Keratinocyte (primary cell): Measurements from ENCODE around the gene MOK. TPM values are rescaled to one million over a fixed set of nuclear protein-coding genes. Genes with fewer than 3 reads are reported as not detected.

Source experiments
- DNase-seq: peaks from one replicate; pipeline ENCODE4 v3.0.0-alpha.2; 2011; ENCODE audit warnings: low read depth, missing footprints, low spot score
- FAIRE-seq: peaks from 2 replicates; lab custom pipeline; 2011; peaks lifted over from hg19 to GRCh38; lab: Jason Lieb, UNC
- H2AFZ ChIP-seq: 2 replicates; pipeline ENCODE4 v1.6.0; 2012; ENCODE audit warnings: low read length, control low read depth, inconsistent platforms; ENCODE audit not compliant: control insufficient read depth
- H3K27ac ChIP-seq: 2 replicates; pipeline ENCODE4 v1.5.1; 2011; ENCODE audit warnings: low read length; ENCODE audit not compliant: control insufficient read depth, insufficient read depth
- H3K27me3 ChIP-seq: 3 replicates; pipeline ENCODE4 v1.6.0; 2011; ENCODE audit warnings: low read length; ENCODE audit not compliant: control insufficient read depth, insufficient read depth; ENCODE audit errors: extremely low read depth
- H3K36me3 ChIP-seq, 2 experiments: 2 replicates in 1 of 2; 3 replicates in 1 of 2; pipeline ENCODE4 v1.5.1; 2011; ENCODE audit warnings: low read length in 2 of 2, mild to moderate bottlenecking in 1 of 2; ENCODE audit not compliant: control insufficient read depth in 2 of 2, insufficient read depth in 2 of 2; ENCODE audit errors: extremely low read depth in 1 of 2
- H3K4me1 ChIP-seq: 3 replicates; pipeline ENCODE4 v1.5.1; 2011; ENCODE audit warnings: low read length; ENCODE audit not compliant: control insufficient read depth, insufficient read depth; ENCODE audit errors: extremely low read depth
- H3K4me2 ChIP-seq: 3 replicates; pipeline ENCODE4 v1.6.0; 2011; ENCODE audit warnings: low read depth, low read length; ENCODE audit not compliant: control insufficient read depth, insufficient read depth; ENCODE audit errors: extremely low read depth
- H3K4me3 ChIP-seq, 3 experiments: fragments of 200-600 bp in 1 of 3; sonication (generic) in 1 of 3; 2 replicates in 2 of 3; 3 replicates in 1 of 3; pipeline ENCODE4 v1.5.1; 2011 to 2016; ENCODE audit warnings: low read length in 3 of 3, mild to moderate bottlenecking in 3 of 3, control low read depth in 2 of 3, inconsistent platforms in 1 of 3, low read depth in 1 of 3, mixed read lengths in 1 of 3, mixed run types in 1 of 3, moderate library complexity in 1 of 3; ENCODE audit not compliant: control insufficient read depth in 2 of 3, insufficient read depth in 2 of 3; ENCODE audit errors: extremely low read depth in 1 of 3
- H3K79me2 ChIP-seq: 2 replicates; pipeline ENCODE4 v1.6.0; 2012; ENCODE audit warnings: low read length; ENCODE audit not compliant: control insufficient read depth, insufficient read depth
- H3K9ac ChIP-seq: 3 replicates; pipeline ENCODE4 v1.6.0; 2011; ENCODE audit warnings: low read length; ENCODE audit not compliant: control insufficient read depth, insufficient read depth; ENCODE audit errors: extremely low read depth
- H3K9me1 ChIP-seq: 3 replicates; pipeline ENCODE4 v1.6.0; 2011; ENCODE audit warnings: low read length; ENCODE audit not compliant: control insufficient read depth, insufficient read depth; ENCODE audit errors: extremely low read depth
- H3K9me3 ChIP-seq: 2 replicates; pipeline ENCODE4 v1.5.1; 2012; ENCODE audit warnings: low read depth, low read length; ENCODE audit not compliant: control insufficient read depth
- H4K20me1 ChIP-seq: 3 replicates; pipeline ENCODE4 v1.6.0; 2011; ENCODE audit warnings: low read length; ENCODE audit not compliant: control insufficient read depth, insufficient read depth; ENCODE audit errors: extremely low read depth
- CTCF ChIP-seq, 3 experiments: IDR thresholded peaks in 1 of 3; conservative IDR thresholded peaks in 1 of 3; optimal IDR thresholded peaks in 1 of 3; 2 replicates in 2 of 3; 3 replicates in 1 of 3; pipeline versions ENCODE3 to v1.5.1; 2011; ENCODE audit warnings: low read length in 3 of 3, mild to moderate bottlenecking in 3 of 3, moderate library complexity in 2 of 3, control low read depth in 1 of 3, inconsistent platforms in 1 of 3; ENCODE audit not compliant: insufficient read depth in 2 of 3; ENCODE audit errors: extremely low read depth in 1 of 3
- EZH2 ChIP-seq: IDR thresholded peaks from one replicate; pipeline ENCODE4 v1.6.1; 2012; ENCODE audit warnings: inconsistent platforms, mild to moderate bottlenecking, low read length, moderate library complexity
- dilution Hi-C: fragments of 300-500 bp; cut with MboI; formaldehyde crosslinking; loops from one replicate; pipeline ENCODE4 v1.7.0; 2020; ENCODE audit warnings: low sequenced_read_pairs; ENCODE audit not compliant: extremely low pct_ligation_motif_present
- polyA plus RNA-seq, 5 experiments: library from polyadenylated mRNA; depleted of rRNA in 3 of 5; stranded (reverse) in 3 of 5; stranded (forward) in 1 of 5; unstranded in 1 of 5; fragments of >200 nt; gene quantifications; 1 replicate in 1 of 5; 2 replicates in 3 of 5; 3 replicates in 1 of 5; pipeline versions ENCODE4 v1.2.1 to v1.2.3, GENCODE V29; 2011 to 2012; ENCODE audit warnings: missing spikeins in 2 of 5, low read depth in 1 of 5, low replicate concordance in 1 of 5

MOK gene
- polyA plus RNA-seq, 1 donor (not counting 4 experiments of a cell fraction or from before 2014, with no cell fraction given): 38.1 TPM

GRCh38 chr14:102249981-102250380 lies 55.0 kb downstream of the MOK start:
- TF ChIP-seq CTCF (optimal IDR thresholded peaks at IDR 0.05 in 1 of 3, IDR thresholded peaks at IDR 0.05 in 1 of 3, conservative IDR thresholded peaks at IDR 0.05 in 1 of 3; ENCODE audit: extremely low read depth in 1 of 3, insufficient read depth in 2 of 3, low read length in 3 of 3) (no peak), EZH2 (no peak)
- no peak overlapping the region for H3K27ac ChIP-seq
- FAIRE-seq (no peak), DNase-seq (no peak)
- H3K9me1 ChIP-seq: no peaks in the 10 kb centered on the region
- no peak overlapping the region for H3K4me2 ChIP-seq
- dilution Hi-C loops: no loop called here
- H3K4me1 ChIP-seq: no peaks in the 10 kb centered on the region
- no peaks in the 10 kb centered on the region for H3K79me2 ChIP-seq
- no peaks in the 10 kb centered on the region for H3K27me3 ChIP-seq
- H3K36me3 ChIP-seq: peaks cover 10 to 12% of the 10 kb centered on the region in 2 experiments
- H3K9ac ChIP-seq: no peak overlapping the region
- H4K20me1 ChIP-seq: no peaks in the 10 kb centered on the region
- H3K9me3 ChIP-seq: no peaks in the 10 kb centered on the region
- H3K4me3 ChIP-seq: no peak overlapping the region
- no peak overlapping the region for H2AFZ ChIP-seq

GRCh38 chr14:102249041-102249440 lies 55.9 kb downstream of the MOK start:
- H3K9me3 ChIP-seq: no peaks in the 10 kb centered on the region
- no peak overlapping the region for H3K4me3 ChIP-seq
- no peak for DNase-seq
- H2AFZ ChIP-seq: no peak overlapping the region
- no peaks in the 10 kb centered on the region for H3K79me2 ChIP-seq
- H3K36me3 ChIP-seq: peaks cover 10 to 12% of the 10 kb centered on the region in 2 experiments
- H3K4me1 ChIP-seq: no peaks in the 10 kb centered on the region
- H3K27me3 ChIP-seq: no peaks in the 10 kb centered on the region
- no peak for TF ChIP-seq EZH2
- no peak for TF ChIP-seq CTCF (optimal IDR thresholded peaks at IDR 0.05 in 1 of 3, IDR thresholded peaks at IDR 0.05 in 1 of 3, conservative IDR thresholded peaks at IDR 0.05 in 1 of 3; ENCODE audit: extremely low read depth in 1 of 3, insufficient read depth in 2 of 3, low read length in 3 of 3)
- no peak for FAIRE-seq
- no peaks in the 10 kb centered on the region for H3K9me1 ChIP-seq
- no peaks in the 10 kb centered on the region for H4K20me1 ChIP-seq
- no peak overlapping the region for H3K27ac ChIP-seq
- dilution Hi-C loops: no loop called here
- H3K9ac ChIP-seq: no peak overlapping the region
- H3K4me2 ChIP-seq: no peak overlapping the region
